HEK293 (cell line): ENCODE results near the gene CRTC2.

Source experiments
- CTCF ChIP-seq: fragments of 450-650 bp; formaldehyde crosslinking; IDR thresholded peaks from 2 replicates; pipeline ENCODE4 v1.5.1; 2016; ENCODE audit warnings: missing biosample characterization, missing genetic modification characterization
- OSR2 ChIP-seq: fragments of 450-650 bp; formaldehyde crosslinking; IDR thresholded peaks from 2 replicates; pipeline ENCODE4 v1.5.1; 2016; ENCODE audit warnings: missing biosample characterization, missing genetic modification characterization
- PRDM2 ChIP-seq: fragments of 450-650 bp; formaldehyde crosslinking; IDR thresholded peaks from 2 replicates; pipeline ENCODE4 v1.5.1; 2016; ENCODE audit warnings: missing biosample characterization, missing genetic modification characterization, borderline replicate concordance
- REPIN1 ChIP-seq: fragments of 450-650 bp; formaldehyde crosslinking; IDR thresholded peaks from 2 replicates; pipeline ENCODE4 v1.5.1; 2017; ENCODE audit warnings: missing biosample characterization, missing genetic modification characterization, low read depth
- SALL2 ChIP-seq: fragments of 450-650 bp; formaldehyde crosslinking; IDR thresholded peaks from 2 replicates; pipeline ENCODE4 v1.5.0; 2017; ENCODE audit warnings: missing biosample characterization, mild to moderate bottlenecking, missing genetic modification characterization, borderline replicate concordance
- ZNF138 ChIP-seq: fragments of 450-650 bp; formaldehyde crosslinking; IDR thresholded peaks from 2 replicates; pipeline ENCODE4 v1.5.1; 2016; ENCODE audit warnings: missing biosample characterization, missing genetic modification characterization, borderline replicate concordance
- ZNF2 ChIP-seq: fragments of 450-650 bp; formaldehyde crosslinking; IDR thresholded peaks from 2 replicates; pipeline ENCODE4 v1.5.1; 2016; ENCODE audit warnings: missing biosample characterization, missing genetic modification characterization
- ZNF280D ChIP-seq: fragments of 450-650 bp; formaldehyde crosslinking; IDR thresholded peaks from 2 replicates; pipeline ENCODE4 v1.5.1; 2016; ENCODE audit warnings: missing biosample characterization, missing genetic modification characterization
- ZNF398 ChIP-seq: fragments of 450-650 bp; formaldehyde crosslinking; IDR thresholded peaks from 2 replicates; pipeline ENCODE4 v1.5.1; 2017; ENCODE audit warnings: missing biosample characterization, missing genetic modification characterization
- ZNF530 ChIP-seq: fragments of 450-650 bp; formaldehyde crosslinking; IDR thresholded peaks from 2 replicates; pipeline ENCODE4 v1.5.1; 2016; ENCODE audit warnings: low read depth, missing biosample characterization, missing genetic modification characterization
- ZNF629 ChIP-seq: fragments of 450-650 bp; formaldehyde crosslinking; IDR thresholded peaks from 2 replicates; pipeline ENCODE4 v1.5.1; 2017; ENCODE audit warnings: missing biosample characterization, missing genetic modification characterization
- ZSCAN5A ChIP-seq: fragments of 450-650 bp; formaldehyde crosslinking; IDR thresholded peaks from 2 replicates; pipeline ENCODE4 v1.5.1; 2016; ENCODE audit warnings: missing biosample characterization, missing genetic modification characterization

GRCh38 chr1:153938996-153939395 is 19.4 kb downstream of the CRTC2 start:
- TF ChIP-seq CTCF (no peak), ZNF2 (tag by site-specific recombination) (no peak), ZNF280D (tag by site-specific recombination) (no peak), PRDM2 (no peak), ZNF629 (tag by site-specific recombination) (no peak), ZNF398 (tag by site-specific recombination) (no peak), ZNF530 (tag by site-specific recombination) (no peak), OSR2 (tag by site-specific recombination) (no peak), ZSCAN5A (tag by site-specific recombination) (no peak), SALL2 (no peak), REPIN1 (no peak), ZNF138 (no peak)
